Mesenchymal stem cell (in vitro differentiated cells and primary cell): Measurements from ENCODE around the gene IDH1.

Source experiments
- DNase-seq: peaks from one replicate; pipeline ENCODE4 v3.0.0-alpha.2; 2013
- H2AFZ ChIP-seq: one replicate; pipeline ENCODE4 v1.6.1; 2013; ENCODE audit warnings: low read depth, mild to moderate bottlenecking, control low read depth, inconsistent platforms, low read length, moderate library complexity
- H2AK5ac ChIP-seq: 2 replicates; pipeline ENCODE4 v1.6.1; 2013; ENCODE audit warnings: low read length, moderate library complexity, mild to moderate bottlenecking, inconsistent platforms; ENCODE audit not compliant: severe bottlenecking
- H2BK120ac ChIP-seq: one replicate; pipeline ENCODE4 v1.6.1; 2013; ENCODE audit warnings: low read depth, mild to moderate bottlenecking, inconsistent platforms, low read length, moderate library complexity
- H2BK12ac ChIP-seq, 2 experiments: one replicate each; pipeline ENCODE4 v1.6.1; 2013; ENCODE audit warnings: inconsistent platforms in 2 of 2, low read length in 2 of 2, mild to moderate bottlenecking in 2 of 2, moderate library complexity in 2 of 2, control low read depth in 1 of 2
- H2BK15ac ChIP-seq: one replicate; pipeline ENCODE4 v1.6.1; 2013; ENCODE audit warnings: mild to moderate bottlenecking, low read depth, inconsistent platforms; ENCODE audit not compliant: poor library complexity, severe bottlenecking
- H2BK5ac ChIP-seq: 2 replicates; pipeline ENCODE4 v1.6.1; 2013; ENCODE audit warnings: low read depth, mild to moderate bottlenecking, low read length, control low read depth, inconsistent platforms; ENCODE audit not compliant: poor library complexity, severe bottlenecking
- H3K14ac ChIP-seq, 2 experiments: one replicate each; pipeline ENCODE4 v1.6.1; 2013; ENCODE audit warnings: inconsistent platforms in 2 of 2, low read length in 2 of 2, control low read depth in 1 of 2, mild to moderate bottlenecking in 1 of 2, moderate library complexity in 1 of 2
- H3K18ac ChIP-seq, 2 experiments: one replicate each; pipeline ENCODE4 v1.6.1; 2013; ENCODE audit warnings: inconsistent platforms in 2 of 2, low read length in 2 of 2, control low read depth in 1 of 2, low read depth in 1 of 2, mild to moderate bottlenecking in 1 of 2
- H3K23ac ChIP-seq, 2 experiments: one replicate each; pipeline ENCODE4 v1.6.1; 2013; ENCODE audit warnings: inconsistent platforms in 2 of 2, low read length in 2 of 2, mild to moderate bottlenecking in 2 of 2, moderate library complexity in 2 of 2, control low read depth in 1 of 2
- H3K27ac ChIP-seq: 2 replicates; pipeline ENCODE4 v1.5.1; 2013; ENCODE audit warnings: mild to moderate bottlenecking, moderate library complexity, low read length, control low read depth, inconsistent platforms; ENCODE audit not compliant: poor library complexity, severe bottlenecking
- H3K27me3 ChIP-seq, 2 experiments: 2 replicates each; pipeline versions ENCODE4 v1.6.1 to v1.7.0; 2013; ENCODE audit warnings: low read length in 2 of 2, mild to moderate bottlenecking in 2 of 2, moderate library complexity in 2 of 2, control low read depth in 1 of 2, inconsistent platforms in 1 of 2; ENCODE audit not compliant: control insufficient read depth in 1 of 2, insufficient read depth in 1 of 2
- H3K36me3 ChIP-seq, 2 experiments: 2 replicates each; pipeline versions ENCODE4 v1.6.1 to v1.7.0; 2013; ENCODE audit warnings: low read length in 2 of 2, control low read depth in 1 of 2, inconsistent platforms in 1 of 2, low read depth in 1 of 2, mild to moderate bottlenecking in 1 of 2; ENCODE audit not compliant: insufficient read depth in 2 of 2, control insufficient read depth in 1 of 2
- H3K4ac ChIP-seq, 2 experiments: one replicate each; pipeline ENCODE4 v1.6.1; 2013; ENCODE audit warnings: inconsistent platforms in 2 of 2, low read length in 2 of 2, mild to moderate bottlenecking in 2 of 2, moderate library complexity in 2 of 2, control low read depth in 1 of 2, low read depth in 1 of 2
- H3K4me1 ChIP-seq: 2 replicates; pipeline ENCODE4 v1.6.1; 2013; ENCODE audit warnings: low read depth, low read length, control low read depth; ENCODE audit not compliant: control insufficient read depth, insufficient read depth
- H3K4me2 ChIP-seq: 2 replicates; pipeline ENCODE4 v1.6.1; 2013; ENCODE audit warnings: low read length, mild to moderate bottlenecking, inconsistent platforms; ENCODE audit not compliant: poor library complexity, severe bottlenecking
- H3K4me3 ChIP-seq, 2 experiments: 2 replicates each; pipeline versions ENCODE4 v1.5.1 to v1.7.0; 2013; ENCODE audit warnings: low read length in 2 of 2, mild to moderate bottlenecking in 2 of 2, control low read depth in 1 of 2, low read depth in 1 of 2; ENCODE audit not compliant: insufficient read depth in 1 of 2
- H3K79me1 ChIP-seq: replicated peaks from 2 replicates; pipeline ENCODE4 v1.6.1; 2013; ENCODE audit warnings: mild to moderate bottlenecking, control low read depth, low read length, inconsistent platforms; ENCODE audit not compliant: poor library complexity, severe bottlenecking
- H3K9ac ChIP-seq: 2 replicates; pipeline ENCODE4 v1.7.0; 2013; ENCODE audit warnings: mild to moderate bottlenecking, low read length, moderate library complexity
- H3K9me3 ChIP-seq: 2 replicates; pipeline ENCODE4 v1.7.0; 2013; ENCODE audit warnings: mild to moderate bottlenecking, low read length; ENCODE audit not compliant: control insufficient read depth
- H4K8ac ChIP-seq: one replicate; pipeline ENCODE4 v1.6.1; 2013; ENCODE audit warnings: inconsistent platforms, mild to moderate bottlenecking, low read length, moderate library complexity
- H4K91ac ChIP-seq: one replicate; pipeline ENCODE4 v1.6.1; 2013; ENCODE audit warnings: mild to moderate bottlenecking, low read length, inconsistent platforms
- WGBS: methylation state at CpG from one replicate; pipeline ENCODE4 v1.1.7; 2013; ENCODE audit warnings: mixed read lengths; 5-methylcytosine and 5-hydroxymethylcytosine counted together

The IDH1 gene

DNA sequence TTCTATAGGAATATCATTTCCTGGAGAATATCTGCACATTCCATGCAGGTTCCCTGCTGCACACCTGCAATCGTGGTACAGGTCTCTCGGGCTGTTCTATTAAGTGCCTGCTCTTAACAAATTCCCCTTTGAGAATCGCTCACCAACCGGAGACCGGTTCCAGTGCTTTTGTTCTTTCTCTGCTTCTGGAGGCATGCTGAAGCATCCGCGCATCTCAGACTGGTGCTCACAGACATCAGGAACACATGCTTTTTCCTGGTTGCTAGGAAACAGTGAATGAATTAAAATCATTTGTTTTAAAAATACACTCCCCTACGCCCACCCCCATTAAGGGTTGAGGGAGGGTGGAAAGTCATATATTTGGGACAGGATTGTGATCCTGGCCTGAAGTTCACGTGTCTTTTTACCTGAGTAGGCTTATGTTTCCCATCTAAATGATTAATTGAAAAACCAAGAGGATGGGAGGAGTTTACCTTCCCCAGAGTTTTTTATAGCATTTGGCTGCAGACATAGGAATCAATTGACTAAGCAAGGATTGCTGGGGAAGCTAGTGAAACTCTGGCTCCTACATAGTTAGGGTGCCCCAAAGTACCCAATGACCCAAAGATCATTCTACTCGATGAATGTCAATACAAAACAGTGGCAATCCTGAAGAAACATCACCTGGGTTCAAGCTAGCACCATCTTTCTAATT is 64.9 kb downstream of the IDH1 start, which contains the start of gene C2orf80:
TSS of gene C2orf80 (minus strand) at position 221 of the 694 bp plus-strand sequence. CDS start 3,044 bp downstream, outside the sequence.
- Histone ChIP-seq H2BK15ac (no peak within 1 kb of the TSS), H4K8ac (no peak within 1 kb of the TSS), H2BK120ac (no peak within 1 kb of the TSS), H2BK5ac (no peak within 1 kb of the TSS), H3K23ac (no peak within 1 kb of the TSS), H3K4ac (no peak within 1 kb of the TSS), H3K9ac (no peak within 1 kb of the TSS), H3K36me3 (no peaks in the 10 kb centered on the region), H3K4me3 (no peak within 1 kb of the TSS), H3K4me2 (no peak within 1 kb of the TSS), H3K27me3 (peaks cover 0 to 7% of the 10 kb centered on the region in 2 experiments), H3K79me1 (no peaks in the 10 kb centered on the region), H2AK5ac (no peak within 1 kb of the TSS), H3K18ac (no peak within 1 kb of the TSS), H4K91ac (no peak within 1 kb of the TSS), H3K9me3 (no peaks in the 10 kb centered on the region), H3K27ac (no peak within 1 kb of the TSS), H2BK12ac (no peak within 1 kb of the TSS), H2AFZ (no peak within 1 kb of the TSS), H3K4me1 (no peaks in the 10 kb centered on the region), H3K14ac (no peak within 1 kb of the TSS)
- WGBS = 86% methylated on average over 9 of the region's 10 CpGs
- DNase-seq = no peak

DNA sequence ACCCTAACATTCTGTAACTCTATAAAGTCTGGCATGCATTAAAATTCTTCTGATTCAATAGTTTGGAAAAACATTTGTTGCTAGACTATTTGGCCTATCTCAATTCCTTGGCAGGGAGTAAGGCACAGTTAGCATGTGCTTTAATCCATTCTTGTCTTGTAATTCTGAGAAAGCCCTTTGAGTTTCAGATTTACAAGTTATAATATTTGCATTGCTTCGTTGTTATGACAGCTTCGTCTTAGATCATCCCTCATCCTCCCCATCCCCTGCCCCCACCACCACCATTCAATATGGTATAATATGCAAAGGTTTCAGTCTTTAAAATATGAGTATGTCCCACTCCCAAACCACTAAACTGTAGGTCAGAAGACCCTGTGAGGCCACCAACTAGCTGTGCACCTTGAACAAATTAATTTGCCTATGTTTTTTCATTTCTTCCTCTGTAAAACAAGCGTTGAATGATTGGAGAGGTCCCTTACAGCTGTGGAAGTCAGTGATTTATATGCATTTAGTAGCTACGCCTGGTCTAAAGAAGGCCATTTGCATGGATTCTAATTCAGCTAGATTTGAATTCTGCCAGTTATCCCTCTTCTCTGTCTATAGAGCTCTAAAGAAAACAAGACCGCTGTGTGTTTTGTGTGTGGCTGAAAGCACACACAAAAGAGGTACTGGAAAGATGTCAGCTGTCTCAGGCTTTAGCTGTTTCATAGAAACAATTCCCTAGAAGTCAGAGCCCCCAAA is 65.6 kb downstream of the IDH1 start:
- no peak overlapping the region for H2BK5ac ChIP-seq
- H3K18ac ChIP-seq = no peak overlapping the region
- H2BK15ac ChIP-seq = no peak overlapping the region
- H2AK5ac ChIP-seq = no peak overlapping the region
- no peaks in the 10 kb centered on the region for H3K36me3 ChIP-seq
- no peaks in the 10 kb centered on the region for H3K4me1 ChIP-seq
- 83% methylated on average over 3 of the region's 5 CpGs for WGBS
- no peak overlapping the region for H3K9ac ChIP-seq
- no peak overlapping the region for H3K4ac ChIP-seq
- H3K23ac ChIP-seq = no peak overlapping the region
- no peak overlapping the region for H2BK12ac ChIP-seq
- no peak overlapping the region for H3K27ac ChIP-seq
- H3K4me2 ChIP-seq = no peak overlapping the region
- no peak for DNase-seq
- H4K8ac ChIP-seq = no peak overlapping the region
- H4K91ac ChIP-seq = no peak overlapping the region
- no peak overlapping the region for H2BK120ac ChIP-seq
- no peaks in the 10 kb centered on the region for H3K79me1 ChIP-seq
- H3K27me3 ChIP-seq = peaks cover 0 to 11% of the 10 kb centered on the region in 2 experiments
- H3K14ac ChIP-seq = no peak overlapping the region
- no peak overlapping the region for H3K4me3 ChIP-seq
- no peak overlapping the region for H2AFZ ChIP-seq
- H3K9me3 ChIP-seq = no peaks in the 10 kb centered on the region

DNA sequence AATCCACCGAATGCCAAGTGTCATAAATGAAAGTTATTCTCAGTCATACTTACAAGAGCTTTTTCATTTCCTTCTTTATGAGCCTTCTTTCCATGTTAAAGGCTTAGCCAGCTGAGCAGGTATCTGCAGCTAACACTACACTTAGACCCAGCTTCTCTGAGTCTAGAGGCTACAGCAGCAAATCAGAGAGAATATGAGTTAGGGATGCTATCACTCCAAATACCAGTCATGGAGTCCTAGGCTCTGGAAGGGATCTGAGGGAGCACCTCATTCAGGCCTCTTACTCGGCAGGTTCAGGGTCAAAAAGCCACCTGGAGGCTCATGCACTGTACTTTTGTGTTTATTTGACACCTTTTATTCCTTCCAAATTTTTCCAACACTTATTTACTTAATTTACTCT is 68.0 kb downstream of the IDH1 start:
- Histone ChIP-seq H3K23ac (no peak overlapping the region), H2AFZ (no peak overlapping the region), H3K14ac (no peak overlapping the region), H3K4ac (no peak overlapping the region), H2BK120ac (no peak overlapping the region), H2AK5ac (no peak overlapping the region), H3K79me1 (no peaks in the 10 kb centered on the region), H3K36me3 (no peaks in the 10 kb centered on the region), H4K91ac (no peak overlapping the region), H3K9me3 (no peaks in the 10 kb centered on the region), H3K4me1 (no peaks in the 10 kb centered on the region), H3K4me3 (no peak overlapping the region), H3K18ac (no peak overlapping the region), H4K8ac (no peak overlapping the region), H3K4me2 (no peak overlapping the region), H2BK12ac (no peak overlapping the region), H2BK5ac (no peak overlapping the region), H3K9ac (no peak overlapping the region), H3K27ac (no peak overlapping the region), H2BK15ac (no peak overlapping the region), H3K27me3 (peaks cover 14 to 15% of the 10 kb centered on the region in 2 experiments)
- DNase-seq = no peak
- 94% methylated on average over 2 of the region's 2 CpGs for WGBS

DNA sequence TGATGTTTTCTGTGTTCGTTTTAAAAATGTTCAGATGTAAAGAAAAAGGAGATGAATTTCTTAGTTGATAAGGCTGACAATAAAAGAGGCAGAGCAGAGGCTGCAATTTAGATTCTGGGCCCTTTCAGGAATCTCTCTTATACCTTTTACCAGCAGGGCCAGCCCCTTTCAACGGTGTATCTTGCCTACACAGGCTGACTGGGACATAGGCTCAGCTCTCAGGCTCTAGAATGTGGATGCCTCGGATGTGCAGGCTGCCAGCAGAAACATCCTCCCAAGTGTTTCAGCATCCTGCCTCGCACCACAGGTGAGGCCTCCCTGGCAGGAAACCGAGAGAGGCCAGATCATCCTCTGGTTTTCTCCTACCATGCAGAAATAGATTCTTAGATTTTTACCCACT is 68.4 kb downstream of the IDH1 start:
- Histone ChIP-seq H3K4ac (no peak overlapping the region), H2BK5ac (no peak overlapping the region), H3K9me3 (no peaks in the 10 kb centered on the region), H3K14ac (no peak overlapping the region), H3K4me1 (no peaks in the 10 kb centered on the region), H3K79me1 (no peaks in the 10 kb centered on the region), H2BK15ac (no peak overlapping the region), H4K91ac (no peak overlapping the region), H2BK12ac (no peak overlapping the region), H3K4me3 (no peak overlapping the region), H3K4me2 (no peak overlapping the region), H2AK5ac (no peak overlapping the region), H3K27ac (no peak overlapping the region), H3K27me3 (peaks cover 14 to 16% of the 10 kb centered on the region in 2 experiments), H3K36me3 (no peaks in the 10 kb centered on the region), H2BK120ac (no peak overlapping the region), H3K18ac (no peak overlapping the region), H3K23ac (no peak overlapping the region), H3K9ac (no peak overlapping the region), H4K8ac (no peak overlapping the region), H2AFZ (no peak overlapping the region)
- DNase-seq = no peak
- WGBS = 67% methylated on average over 5 of the region's 5 CpGs
